Hepatocyte (in vitro differentiated cells): ENCODE data around the gene MBD3L2B. TPM values are rescaled to one million over a fixed set of nuclear protein-coding genes. Genes with fewer than 3 reads are reported as not detected.
"Not testable (repeated sequence)": the region's sequence is repeated elsewhere in the genome, so short reads cannot be mapped to it uniquely, and the experiment has no call there.

ENCODE experiments used
- DNase-seq: peaks from one replicate; pipeline ENCODE4 v3.0.0-alpha.2; 2016; ENCODE audit warnings: low spot score
- H2AFZ ChIP-seq: fragments of 200-600 bp; sonication (generic); 2 replicates; pipeline ENCODE4 v1.6.0; 2016; ENCODE audit warnings: antibody characterized with exemption, mild to moderate bottlenecking
- H3K27ac ChIP-seq: fragments of 200-600 bp; sonication (generic); 2 replicates; pipeline ENCODE4 v1.5.1; 2016; ENCODE audit warnings: mild to moderate bottlenecking
- H3K27me3 ChIP-seq: fragments of 200-600 bp; sonication (generic); 2 replicates; pipeline ENCODE4 v1.6.1; 2016
- H3K36me3 ChIP-seq: fragments of 200-600 bp; sonication (generic); replicated peaks from 2 replicates; pipeline ENCODE4 v1.5.1; 2016; ENCODE audit warnings: low read depth; ENCODE audit not compliant: insufficient read depth
- H3K4me1 ChIP-seq: fragments of 200-600 bp; sonication (generic); 2 replicates; pipeline ENCODE4 v1.5.1; 2016; ENCODE audit warnings: mild to moderate bottlenecking, moderate library complexity; ENCODE audit not compliant: insufficient read depth
- H3K4me2 ChIP-seq: fragments of 200-600 bp; sonication (generic); 2 replicates; pipeline ENCODE4 v1.6.0; 2016
- H3K4me3 ChIP-seq: fragments of 200-600 bp; sonication (generic); 2 replicates; pipeline ENCODE4 v1.5.1; 2016; ENCODE audit warnings: mild to moderate bottlenecking
- H3K79me2 ChIP-seq: fragments of 200-600 bp; sonication (generic); 2 replicates; pipeline ENCODE4 v1.6.0; 2017; ENCODE audit warnings: mild to moderate bottlenecking
- H3K9me2 ChIP-seq: fragments of 200-600 bp; sonication (generic); replicated peaks from 2 replicates; pipeline ENCODE4 v1.6.0; 2017; ENCODE audit warnings: mild to moderate bottlenecking; ENCODE audit not compliant: insufficient read depth
- H3K9me3 ChIP-seq: fragments of 200-600 bp; sonication (generic); 2 replicates; pipeline ENCODE4 v1.5.1; 2016; ENCODE audit warnings: low read depth, mild to moderate bottlenecking
- H4K20me1 ChIP-seq: fragments of 200-600 bp; sonication (generic); 2 replicates; pipeline ENCODE4 v1.6.0; 2016; ENCODE audit warnings: mild to moderate bottlenecking; ENCODE audit not compliant: insufficient read depth, poor library complexity, severe bottlenecking
- CTCF ChIP-seq: fragments of 200-600 bp; sonication (generic); IDR thresholded peaks from 2 replicates; pipeline ENCODE4 v1.5.1; 2016; ENCODE audit warnings: antibody characterized with exemption, mild to moderate bottlenecking; ENCODE audit not compliant: poor library complexity
- EZH2 ChIP-seq: fragments of 200-600 bp; sonication (generic); IDR thresholded peaks from 2 replicates; pipeline ENCODE4 v1.6.1; 2016; ENCODE audit warnings: antibody characterized with exemption, mild to moderate bottlenecking, borderline replicate concordance
- EZH2phosphoT487 ChIP-seq: fragments of 200-600 bp; sonication (generic); IDR thresholded peaks from one replicate; pipeline ENCODE4 v1.6.1; 2018; ENCODE audit warnings: antibody characterized with exemption, mild to moderate bottlenecking, low read depth, moderate library complexity; ENCODE audit not compliant: unreplicated experiment, severe bottlenecking
- WGBS: methylation state at CpG from one replicate; pipeline ENCODE4 v1.1.6; 2016; ENCODE audit warnings: low lambda C conversion rate; ENCODE audit errors: missing lambda C conversion rate; 5-methylcytosine and 5-hydroxymethylcytosine counted together
- polyA plus RNA-seq: library from polyadenylated mRNA; unstranded; fragments of >200 nt; fragmentation: Nextera tagmentation; extraction: Ambion mirVana; gene quantifications from 2 replicates; pipeline ENCODE4 v1.2.1, GENCODE V29; 2016
- total RNA-seq: library from RNA; depleted of rRNA; stranded (reverse); fragments of >200 nt; gene quantifications from 2 replicates; pipeline ENCODE4 v1.2.3, GENCODE V29; 2014

The MBD3L2B gene
- not detected in 2 replicates for total RNA-seq
- polyA plus RNA-seq: not detected in 2 replicates

- not testable (repeated sequence) for H3K27me3 ChIP-seq, H2AFZ ChIP-seq, H3K4me3 ChIP-seq, H3K4me2 ChIP-seq, H3K79me2 ChIP-seq, H4K20me1 ChIP-seq, DNase-seq, H3K9me2 ChIP-seq, H3K4me1 ChIP-seq, H3K27ac ChIP-seq, H3K36me3 ChIP-seq, H3K9me3 ChIP-seq
- WGBS: no CpG with 5 or more reads among the region's 6 CpGs
These were observed at the start of gene MBD3L2B for GRCh38 chr19:7021331-7021730. Gene MBD3L2B, minus strand, starts transcription at chr19:7021431. Its CDS starts 34 bp downstream, at chr19:7021397.

GRCh38 chr19:7069904-7070226 lies 48.6 kb upstream of the MBD3L2B start:
- H3K36me3 ChIP-seq: peaks cover 8% of the 10 kb centered on the region
- H4K20me1 ChIP-seq: no peaks in the 10 kb centered on the region
- H3K27me3 ChIP-seq: no peaks in the 10 kb centered on the region
- peaks cover 14% of the 10 kb centered on the region for H3K79me2 ChIP-seq
- peak overlapping the region; percentile 87 for H3K4me3 ChIP-seq
- H3K27ac ChIP-seq: peak overlapping the region; percentile 87
- H3K9me3 ChIP-seq: peaks cover 7% of the 10 kb centered on the region
- DNase-seq: no peak
- peaks cover 5% of the 10 kb centered on the region for H3K4me1 ChIP-seq
- peaks cover 4% of the 10 kb centered on the region for H3K9me2 ChIP-seq
- TF ChIP-seq EZH2 (no peak), EZH2phosphoT487 (no peak), CTCF (no peak)
- peak overlapping the region; percentile 91 for H3K4me2 ChIP-seq
- peak overlapping the region; percentile 91 for H2AFZ ChIP-seq
- 4% methylated on average over 12 of the region's 12 CpGs for WGBS

GRCh38 chr19:7069042-7069903 lies 48.0 kb upstream of the MBD3L2B start, which contains the start of gene ZNF557:
Gene ZNF557, plus strand, starts transcription at chr19:7069703. Its CDS starts 5,372 bp downstream, at chr19:7075075.
- Histone ChIP-seq H3K4me3 (peak within 1 kb of the TSS; percentile 87), H3K9me2 (peaks cover 4% of the 10 kb centered on the region), H3K4me2 (peak within 1 kb of the TSS; percentile 91), H3K79me2 (peaks cover 14% of the 10 kb centered on the region), H3K36me3 (peaks cover 8% of the 10 kb centered on the region), H2AFZ (peak within 1 kb of the TSS; percentile 91), H4K20me1 (no peaks in the 10 kb centered on the region), H3K9me3 (peaks cover 7% of the 10 kb centered on the region), H3K27ac (peak within 1 kb of the TSS; percentile 87), H3K27me3 (no peaks in the 10 kb centered on the region), H3K4me1 (peaks cover 5% of the 10 kb centered on the region)
- 2% methylated on average over 50 of the region's 56 CpGs for WGBS
- DNase-seq: peak; percentile 99
- TF ChIP-seq EZH2 (no peak), EZH2phosphoT487 (no peak), CTCF (no peak)

GRCh38 chr19:7068599-7068998 lies 47.4 kb upstream of the MBD3L2B start:
- H3K4me2 ChIP-seq: peak overlapping the region; percentile 66
- peaks cover 5% of the 10 kb centered on the region for H3K4me1 ChIP-seq
- H3K79me2 ChIP-seq: peaks cover 14% of the 10 kb centered on the region
- H3K27ac ChIP-seq: no peak overlapping the region
- TF ChIP-seq EZH2phosphoT487 (no peak), EZH2 (no peak), CTCF (no peak)
- H3K4me3 ChIP-seq: no peak overlapping the region
- H4K20me1 ChIP-seq: no peaks in the 10 kb centered on the region
- H3K9me2 ChIP-seq: peaks cover 4% of the 10 kb centered on the region
- H3K27me3 ChIP-seq: no peaks in the 10 kb centered on the region
- peak overlapping the region; percentile 18 for H2AFZ ChIP-seq
- H3K9me3 ChIP-seq: peaks cover 7% of the 10 kb centered on the region
- H3K36me3 ChIP-seq: peaks cover 8% of the 10 kb centered on the region
- no peak for DNase-seq
- 87% methylated on average over 6 of the region's 6 CpGs for WGBS
